ENCODE data around the gene AMZ2.

Gene AMZ2

GRCh38 chr17:68238164-68238870, 9.5 kb upstream of the AMZ2 start:
- DNase-seq (ENCODE audit: low read depth): no peak
- no peak for TF ChIP-seq CTCF (conservative IDR thresholded peaks at IDR 0.05; ENCODE audit: low read length)
- H3K4me3 ChIP-seq (ENCODE audit: low read length): no peak overlapping the region

- no peak for DNase-seq (ENCODE audit: low read depth)
- H3K4me3 ChIP-seq (ENCODE audit: low read length): no peak overlapping the region
- no peak for TF ChIP-seq CTCF (conservative IDR thresholded peaks at IDR 0.05; ENCODE audit: low read length)
Observed at GRCh38 chr17:68238871-68239253, 9.0 kb upstream of the AMZ2 start.

- H3K4me3 ChIP-seq (ENCODE audit: low read length): no peak overlapping the region
- DNase-seq (ENCODE audit: low read depth): no peak
- TF ChIP-seq CTCF (conservative IDR thresholded peaks at IDR 0.05; ENCODE audit: low read length): no peak
Observed at GRCh38 chr17:68239632-68240366, 8.0 kb upstream of the AMZ2 start.

GRCh38 chr17:68246271-68247028, 1.4 kb upstream of the AMZ2 start:
- no peak for DNase-seq (ENCODE audit: low read depth)
- no peak for TF ChIP-seq CTCF (conservative IDR thresholded peaks at IDR 0.05; ENCODE audit: low read length)
- no peak overlapping the region for H3K4me3 ChIP-seq (ENCODE audit: low read length)

- H3K4me3 ChIP-seq (ENCODE audit: low read length): peak overlapping the region; percentile 80
- no peak for TF ChIP-seq CTCF (conservative IDR thresholded peaks at IDR 0.05; ENCODE audit: low read length)
- peak; percentile 80 for DNase-seq (ENCODE audit: low read depth)
Observed at GRCh38 chr17:68248199-68248825, 469 bp downstream of the AMZ2 start.

- TF ChIP-seq CTCF (conservative IDR thresholded peaks at IDR 0.05; ENCODE audit: low read length): no peak
- no peak for DNase-seq (ENCODE audit: low read depth)
- H3K4me3 ChIP-seq (ENCODE audit: low read length): peak overlapping the region; percentile 80
Observed at GRCh38 chr17:68248891-68249290, 1.0 kb downstream of the AMZ2 start.
